ENCODE results near the gene ZWILCH. TPM values are rescaled to one million over a fixed set of nuclear protein-coding genes. Genes with fewer than 3 reads are reported as not detected.
A peak's percentile ranks its signal among the peaks of the same experiment; 100 is the strongest.

Gene ZWILCH
- total RNA-seq, 1 donor from 2014 or later = 23.3 TPM

DNA sequence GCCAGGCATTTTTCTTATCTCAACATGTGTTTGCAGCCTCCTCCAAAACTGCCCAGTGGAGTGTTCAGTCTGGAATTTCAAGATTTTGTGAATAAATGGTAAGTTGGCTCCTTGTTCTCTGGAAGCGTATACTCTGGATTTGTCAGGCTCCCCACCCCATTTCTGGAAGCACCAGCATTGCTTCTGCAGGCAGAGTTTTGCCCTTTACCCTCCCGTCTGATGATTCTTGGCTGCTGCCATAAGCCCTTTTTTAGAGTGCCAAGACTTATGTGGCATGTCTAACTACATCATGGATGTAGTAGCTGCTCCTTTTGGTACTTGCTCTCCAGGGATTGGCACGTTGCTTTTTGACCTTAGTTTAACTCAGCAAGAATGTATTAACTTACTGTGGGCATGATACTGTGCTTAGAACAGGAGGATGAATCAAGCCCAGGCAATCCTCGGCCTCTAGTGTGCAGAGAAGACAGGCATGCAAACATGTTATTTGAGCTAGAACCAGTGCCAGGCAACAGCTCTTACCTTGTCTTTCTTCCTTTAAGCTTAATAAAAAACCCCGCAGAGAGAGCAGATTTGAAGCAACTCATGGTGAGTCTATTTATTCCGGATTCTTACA, 15.8 kb upstream of the ZWILCH start:
- Mint-ChIP-seq H3K27me3 (no peaks in the 10 kb centered on the region), H3K9me3 (ENCODE audit: low read depth) (no peaks in the 10 kb centered on the region), H3K4me1 (ENCODE audit: low read depth) (no peaks in the 10 kb centered on the region), H3K4me3 (ENCODE audit: low read depth) (no peak overlapping the region), H3K36me3 (ENCODE audit: insufficient read depth) (no peaks in the 10 kb centered on the region), H3K27ac (no peak overlapping the region)
- TF ChIP-seq, protein P1, sequence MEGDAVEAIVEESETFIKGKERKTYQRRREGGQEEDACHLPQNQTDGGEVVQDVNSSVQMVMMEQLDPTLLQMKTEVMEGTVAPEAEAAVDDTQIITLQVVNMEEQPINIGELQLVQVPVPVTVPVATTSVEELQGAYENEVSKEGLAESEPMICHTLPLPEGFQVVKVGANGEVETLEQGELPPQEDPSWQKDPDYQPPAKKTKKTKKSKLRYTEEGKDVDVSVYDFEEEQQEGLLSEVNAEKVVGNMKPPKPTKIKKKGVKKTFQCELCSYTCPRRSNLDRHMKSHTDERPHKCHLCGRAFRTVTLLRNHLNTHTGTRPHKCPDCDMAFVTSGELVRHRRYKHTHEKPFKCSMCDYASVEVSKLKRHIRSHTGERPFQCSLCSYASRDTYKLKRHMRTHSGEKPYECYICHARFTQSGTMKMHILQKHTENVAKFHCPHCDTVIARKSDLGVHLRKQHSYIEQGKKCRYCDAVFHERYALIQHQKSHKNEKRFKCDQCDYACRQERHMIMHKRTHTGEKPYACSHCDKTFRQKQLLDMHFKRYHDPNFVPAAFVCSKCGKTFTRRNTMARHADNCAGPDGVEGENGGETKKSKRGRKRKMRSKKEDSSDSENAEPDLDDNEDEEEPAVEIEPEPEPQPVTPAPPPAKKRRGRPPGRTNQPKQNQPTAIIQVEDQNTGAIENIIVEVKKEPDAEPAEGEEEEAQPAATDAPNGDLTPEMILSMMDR (IDR thresholded peaks at IDR 0.05; ENCODE audit: unreplicated experiment) = no peak
- no peak for DNase-seq (ENCODE audit: low spot score, unreplicated experiment)

DNA sequence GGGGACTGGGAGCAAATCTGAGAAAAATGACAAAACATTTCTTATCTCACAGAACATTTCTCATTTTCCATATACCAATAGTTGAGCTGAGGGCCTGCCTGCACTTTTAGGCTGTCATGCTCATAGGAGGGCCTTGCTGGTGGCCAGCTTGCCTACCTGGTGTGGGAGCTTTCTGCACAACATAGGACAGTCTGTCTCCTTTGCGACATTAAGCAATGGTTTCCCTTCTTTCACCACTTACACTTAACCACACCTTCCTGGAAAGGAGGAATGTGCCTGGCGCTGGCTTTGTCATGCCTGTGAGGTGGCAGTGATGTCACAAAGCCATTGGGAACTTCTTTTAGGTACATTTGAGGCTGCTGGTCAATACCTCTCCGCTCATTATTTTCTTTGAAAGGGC, 13.3 kb upstream of the ZWILCH start:
- H3K4me1 Mint-ChIP-seq (ENCODE audit: low read depth) = peaks cover 2% of the 10 kb centered on the region
- H3K4me3 Mint-ChIP-seq (ENCODE audit: low read depth) = no peak overlapping the region
- no peak for DNase-seq (ENCODE audit: low spot score, unreplicated experiment)
- no peak overlapping the region for H3K27ac Mint-ChIP-seq
- no peaks in the 10 kb centered on the region for H3K27me3 Mint-ChIP-seq
- TF ChIP-seq, protein P1 (IDR thresholded peaks at IDR 0.05; ENCODE audit: unreplicated experiment) = no peak
- H3K36me3 Mint-ChIP-seq (ENCODE audit: insufficient read depth) = peaks cover 4% of the 10 kb centered on the region
- H3K9me3 Mint-ChIP-seq (ENCODE audit: low read depth) = no peaks in the 10 kb centered on the region

DNA sequence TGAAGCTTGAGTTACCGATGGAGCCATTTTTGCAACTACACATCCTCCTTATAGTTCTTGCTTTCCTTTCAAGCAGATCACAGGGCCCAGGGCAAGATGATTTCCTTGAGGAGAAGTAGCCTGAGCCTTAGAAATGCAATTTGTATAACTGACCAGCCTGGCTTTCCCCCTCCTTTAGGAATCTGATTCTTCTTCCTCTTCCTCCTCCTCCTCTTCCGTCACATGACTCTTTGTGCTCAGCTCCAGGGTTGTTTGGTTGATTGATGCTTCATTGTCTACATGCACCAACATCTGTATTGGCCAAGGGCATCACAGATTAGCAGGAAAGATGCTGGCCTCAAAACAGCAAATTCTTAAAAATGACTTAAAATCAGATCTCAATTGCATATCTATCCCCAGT, 10.9 kb upstream of the ZWILCH start:
- Mint-ChIP-seq H3K4me3 (ENCODE audit: low read depth) (no peak overlapping the region), H3K4me1 (ENCODE audit: low read depth) (peaks cover 8% of the 10 kb centered on the region), H3K36me3 (ENCODE audit: insufficient read depth) (peaks cover 14% of the 10 kb centered on the region), H3K27me3 (no peaks in the 10 kb centered on the region), H3K9me3 (ENCODE audit: low read depth) (no peaks in the 10 kb centered on the region), H3K27ac (peak overlapping the region; percentile 31)
- no peak for DNase-seq (ENCODE audit: low spot score, unreplicated experiment)
- TF ChIP-seq, protein P1 (IDR thresholded peaks at IDR 0.05; ENCODE audit: unreplicated experiment) = no peak

DNA sequence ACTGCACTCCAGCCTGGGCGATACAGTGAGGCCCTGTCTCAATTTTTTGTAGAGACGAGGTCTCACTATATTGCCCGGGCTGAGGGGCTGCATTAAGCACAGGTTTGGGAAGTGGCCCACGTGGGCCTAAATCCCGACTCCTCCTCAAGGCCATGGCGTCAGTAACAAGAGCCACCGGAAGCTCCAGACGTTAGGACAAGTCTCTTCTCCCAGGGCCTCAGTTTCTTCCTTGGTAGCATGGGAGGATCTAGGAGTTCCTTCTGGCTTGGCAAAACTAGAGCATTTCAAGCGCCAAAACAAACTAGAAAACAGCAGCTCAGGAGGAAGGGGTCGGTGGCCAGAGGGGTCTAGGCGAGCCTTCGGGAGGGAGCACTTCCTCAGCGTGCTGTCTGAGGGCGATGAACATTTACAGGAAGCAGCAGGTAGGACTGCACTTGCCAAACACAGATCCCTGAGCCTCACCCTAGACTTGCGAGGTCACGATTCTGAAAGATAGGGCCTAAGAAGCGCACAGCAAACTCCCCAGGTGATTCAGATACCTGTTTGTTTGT, 8.1 kb upstream of the ZWILCH start:
- DNase-seq (ENCODE audit: low spot score, unreplicated experiment) = no peak
- Mint-ChIP-seq H3K4me1 (ENCODE audit: low read depth) (peaks cover 9% of the 10 kb centered on the region), H3K36me3 (ENCODE audit: insufficient read depth) (peaks cover 27% of the 10 kb centered on the region)

DNA sequence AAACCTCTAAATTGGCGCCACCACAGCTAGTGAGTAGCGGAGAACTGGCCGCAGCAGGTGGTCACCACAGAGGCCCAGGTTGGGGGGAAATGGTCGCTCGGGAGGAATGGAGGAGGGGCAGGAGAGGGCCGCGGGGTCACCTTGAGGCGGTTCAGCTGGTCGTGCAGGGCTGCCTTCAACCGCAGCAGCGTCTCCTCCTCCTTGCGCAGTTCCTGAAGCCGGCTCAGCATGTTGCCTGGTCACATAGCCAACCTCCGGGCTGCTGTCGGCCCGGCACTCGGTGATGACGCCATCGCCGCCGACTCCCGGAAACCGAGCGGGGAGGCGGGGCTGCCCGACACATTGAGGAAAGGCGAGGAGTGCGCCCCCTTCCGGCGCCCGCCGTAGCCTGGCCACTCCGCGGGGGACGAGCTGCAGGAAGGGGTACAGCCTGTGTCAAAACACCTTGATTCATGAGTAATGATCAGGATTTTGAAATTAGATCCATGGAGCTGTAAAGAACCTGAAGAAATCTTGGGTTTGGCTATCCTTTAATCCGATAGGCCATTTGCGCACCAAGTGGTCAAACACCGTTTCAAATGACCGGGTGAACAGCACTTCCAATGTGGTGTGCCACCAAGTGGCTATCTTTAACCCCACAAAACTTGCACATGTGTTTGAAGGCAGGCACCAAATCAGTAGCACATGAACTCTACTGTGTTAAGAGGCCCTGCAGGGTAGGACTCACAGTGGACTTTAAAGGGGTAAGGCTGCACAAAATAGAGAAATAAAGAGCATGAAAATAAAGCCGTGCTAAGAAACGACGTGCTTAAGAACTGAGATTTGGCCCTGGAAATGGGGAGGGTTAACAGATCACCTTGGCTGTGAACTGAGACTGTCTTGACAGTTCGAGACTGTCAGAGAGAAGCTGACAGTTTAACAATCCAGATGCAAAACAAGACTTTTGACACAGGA, 7.3 kb upstream of the ZWILCH start, which contains the start of gene SNAPC5:
SNAPC5 (minus strand) TSS at position 261 of the 954 bp plus-strand sequence; CDS start at position 230, 31 bp downstream.
- Mint-ChIP-seq H3K4me1 (ENCODE audit: low read depth) (peaks cover 14% of the 10 kb centered on the region), H3K4me3 (ENCODE audit: low read depth) (peak within 1 kb of the TSS; percentile 95), H3K27ac (peak within 1 kb of the TSS; percentile 94), H3K27me3 (no peaks in the 10 kb centered on the region), H3K9me3 (ENCODE audit: low read depth) (no peaks in the 10 kb centered on the region), H3K36me3 (ENCODE audit: insufficient read depth) (peaks cover 32% of the 10 kb centered on the region)
- TF ChIP-seq, protein P1 (IDR thresholded peaks at IDR 0.05; ENCODE audit: unreplicated experiment) = peak; percentile 99
- DNase-seq (ENCODE audit: low spot score, unreplicated experiment) = peak; percentile 96

More for the DNA sequence above, 8.1 kb upstream of the ZWILCH start:
- TF ChIP-seq, protein P1 (IDR thresholded peaks at IDR 0.05; ENCODE audit: unreplicated experiment) = no peak
- no peaks in the 10 kb centered on the region for H3K27me3 Mint-ChIP-seq
- peak overlapping the region; percentile 95 for H3K4me3 Mint-ChIP-seq (ENCODE audit: low read depth)
- no peaks in the 10 kb centered on the region for H3K9me3 Mint-ChIP-seq (ENCODE audit: low read depth)
- H3K27ac Mint-ChIP-seq = peak overlapping the region; percentile 94

Data from progenitor cell of endocrine pancreas (in vitro differentiated cells).